Stimulated activated CD8-positive, alpha-beta memory T cell treated with anti-CD3 and anti-CD28 coated beads, Interleukin-4, amount 100 ng/mL, for 48 hours (primary cell): ENCODE results near the gene ITGA6.

ENCODE experiments used
- DNase-seq: peaks from one replicate; pipeline ENCODE4 v3.0.0-alpha.2; 2020

Gene ITGA6

GRCh38 chr2:172427256-172427989 lies at the start of gene ITGA6:
Gene ITGA6 (plus strand): TSS chr2:172427586.
- peak; percentile 77 for DNase-seq

- no peak for DNase-seq
Observed at GRCh38 chr2:172380436-172381274, 46.7 kb upstream of the ITGA6 start.

GRCh38 chr2:172381275-172382027 lies 45.9 kb upstream of the ITGA6 start:
- DNase-seq: no peak

- DNase-seq: no peak
Observed at GRCh38 chr2:172387361-172387760, 40.0 kb upstream of the ITGA6 start.

GRCh38 chr2:172389685-172390339 lies 37.6 kb upstream of the ITGA6 start:
- DNase-seq: no peak

GRCh38 chr2:172394002-172394401 lies 33.4 kb upstream of the ITGA6 start:
- no peak for DNase-seq

GRCh38 chr2:172395503-172395902 lies 31.9 kb upstream of the ITGA6 start:
- no peak for DNase-seq

- no peak for DNase-seq
Observed at GRCh38 chr2:172397148-172397834, 30.1 kb upstream of the ITGA6 start.

- no peak for DNase-seq
Observed at GRCh38 chr2:172398440-172398839, 28.9 kb upstream of the ITGA6 start.

- DNase-seq: no peak
Observed at GRCh38 chr2:172399765-172400164, 27.6 kb upstream of the ITGA6 start.

GRCh38 chr2:172402198-172402597 lies 25.2 kb upstream of the ITGA6 start:
- DNase-seq: no peak

- no peak for DNase-seq
Observed at GRCh38 chr2:172403402-172403801, 24.0 kb upstream of the ITGA6 start.

GRCh38 chr2:172403881-172404468 lies 23.4 kb upstream of the ITGA6 start:
- DNase-seq: no peak

GRCh38 chr2:172404824-172405223 lies 22.6 kb upstream of the ITGA6 start:
- DNase-seq: no peak

- DNase-seq: no peak
Observed at GRCh38 chr2:172405673-172406072, 21.7 kb upstream of the ITGA6 start.

GRCh38 chr2:172408143-172408766 lies 19.1 kb upstream of the ITGA6 start:
- DNase-seq: no peak

- DNase-seq: no peak
Observed at GRCh38 chr2:172409042-172409441, 18.3 kb upstream of the ITGA6 start.

- DNase-seq: no peak
Observed at GRCh38 chr2:172412984-172413492, 14.3 kb upstream of the ITGA6 start.

- DNase-seq: no peak
Observed at GRCh38 chr2:172415157-172415864, 12.1 kb upstream of the ITGA6 start.

- DNase-seq: no peak
Observed at GRCh38 chr2:172415865-172416183, 11.6 kb upstream of the ITGA6 start.
